GM12878 (cell line): Measurements from ENCODE around the gene PPME1. TPM values are rescaled to one million over a fixed set of nuclear protein-coding genes. Genes with fewer than 3 reads are reported as not detected.

Source experiments
- ATAC-seq: fragments of 200-7000 bp; cut with Tn5 transposase; 3 replicates; pipeline ENCODE4 v1.9.1; 2020; ENCODE audit warnings: mild to moderate bottlenecking, moderate library complexity
- BruUV-seq: library from RNA; stranded (reverse); fragments of 400-500 nt; replicated peaks from 2 replicates; lab custom pipeline; 2021; lab: Mats Ljungman, UMichigan
- CTCF ChIA-PET: fragments of 300-600 bp; sonication (Branson Sonifier 250); formaldehyde crosslinking; extraction: SDS; loops from one replicate; lab custom pipeline; 2021; ENCODE audit warnings: inconsistent platforms; lab: Yijun Ruan, JAX
- POLR2A ChIA-PET: fragments of 350-600 bp; formaldehyde crosslinking; extraction: SDS; loops from one replicate; lab custom pipeline; 2021; ENCODE audit warnings: inconsistent platforms; lab: Charles Lee
- RAD21 ChIA-PET: fragments of 300-600 bp; sonication (Branson Sonifier 250); formaldehyde crosslinking; loops from one replicate; lab custom pipeline; 2023; ENCODE audit warnings: antibody characterized with exemption; ENCODE audit not compliant: unreplicated experiment; lab: Charles Lee
- SMC1A ChIA-PET: fragments of 300-600 bp; sonication (Branson Sonifier 250); formaldehyde crosslinking; loops from one replicate; lab custom pipeline; 2023; ENCODE audit not compliant: unreplicated experiment, uncharacterized antibody; lab: Charles Lee
- DNase-seq: peaks from one replicate; pipeline ENCODE4 v3.0.0-alpha.2; 2011; ENCODE audit warnings: low read depth, low spot score
- FAIRE-seq: peaks from 3 replicates; lab custom pipeline; 2011; peaks lifted over from hg19 to GRCh38; lab: Jason Lieb, UNC
- H2AFZ ChIP-seq: 2 replicates; pipeline ENCODE4 v1.6.0; 2011; ENCODE audit warnings: low read depth, low read length, control low read depth; ENCODE audit not compliant: control insufficient read depth
- H3K27ac ChIP-seq: 2 replicates; pipeline ENCODE4 v1.5.1; 2011; ENCODE audit warnings: control low read depth; ENCODE audit not compliant: control insufficient read depth, insufficient read depth
- H3K27me3 ChIP-seq, 2 experiments: replicated peaks in 1 of 2; 2 replicates each; pipeline versions ENCODE4 v1.6.0 to v1.6.1; 2011; ENCODE audit warnings: low read length in 1 of 2; ENCODE audit not compliant: control insufficient read depth in 2 of 2, insufficient read depth in 2 of 2
- H3K36me3 ChIP-seq, 2 experiments: 2 replicates each; pipeline ENCODE4 v1.5.1; 2011; ENCODE audit warnings: low read length in 1 of 2; ENCODE audit not compliant: control insufficient read depth in 2 of 2, insufficient read depth in 2 of 2
- H3K4me1 ChIP-seq: 2 replicates; pipeline ENCODE4 v1.6.1; 2011; ENCODE audit warnings: mild to moderate bottlenecking, low read length, moderate library complexity, mixed read lengths; ENCODE audit not compliant: control insufficient read depth, insufficient read depth
- H3K4me2 ChIP-seq: 2 replicates; pipeline ENCODE4 v1.6.0; 2011; ENCODE audit warnings: control low read depth; ENCODE audit not compliant: control insufficient read depth, insufficient read depth
- H3K4me3 ChIP-seq: fragments of 200-600 bp; sonication (generic); 2 replicates; pipeline ENCODE4 v1.5.1; 2016
- H3K79me2 ChIP-seq: 2 replicates; pipeline ENCODE4 v1.6.0; 2011; ENCODE audit warnings: low read length; ENCODE audit not compliant: control insufficient read depth, insufficient read depth
- H3K9ac ChIP-seq: 2 replicates; pipeline ENCODE4 v1.8.0; 2011; ENCODE audit warnings: low read length, control low read depth, mixed read lengths; ENCODE audit not compliant: control insufficient read depth, insufficient read depth
- H3K9me3 ChIP-seq: replicated peaks from 3 replicates; pipeline ENCODE4 v1.5.1; 2011; ENCODE audit warnings: mild to moderate bottlenecking, low read length; ENCODE audit not compliant: control insufficient read depth, insufficient read depth
- H4K20me1 ChIP-seq: 2 replicates; pipeline ENCODE4 v1.6.0; 2011; ENCODE audit not compliant: control insufficient read depth, insufficient read depth
- CBX5 ChIP-seq: sonication (generic); IDR thresholded peaks from 2 replicates; pipeline ENCODE4 v1.6.1; 2016; ENCODE audit warnings: low read depth, moderate library complexity, mild to moderate bottlenecking, inconsistent platforms
- CHD4 ChIP-seq: fragments of 200-600 bp; sonication (generic); IDR thresholded peaks from 2 replicates; pipeline ENCODE4 v1.6.1; 2016; ENCODE audit warnings: mild to moderate bottlenecking
- FOXM1 ChIP-seq: IDR thresholded peaks from 2 replicates; pipeline ENCODE4 v1.6.1; 2012; ENCODE audit warnings: low read depth, mild to moderate bottlenecking, inconsistent platforms, low read length, moderate library complexity
- GABPA ChIP-seq: IDR thresholded peaks from 2 replicates; pipeline ENCODE4 v1.6.1; 2014; ENCODE audit warnings: antibody characterized with exemption, low read depth, mild to moderate bottlenecking, inconsistent platforms
- HDAC2 ChIP-seq: fragments of 200-600 bp; sonication (generic); IDR thresholded peaks from 2 replicates; pipeline ENCODE4 v1.6.1; 2017
- IKZF1 ChIP-seq: fragments of 450-650 bp; conservative IDR thresholded peaks from 2 replicates; pipeline ENCODE4 v1.6.1; 2017; ENCODE audit warnings: antibody characterized with exemption, mild to moderate bottlenecking
- KAT2A ChIP-seq: conservative IDR thresholded peaks from 2 replicates; pipeline ENCODE4 v1.6.1; 2011; ENCODE audit warnings: low read depth, low read length; ENCODE audit not compliant: control insufficient read depth
- MXI1 ChIP-seq: fragments of 150-350 bp; IDR thresholded peaks from 2 replicates; pipeline ENCODE4 v1.6.1; 2011; ENCODE audit warnings: low read depth, mild to moderate bottlenecking, inconsistent platforms, low read length, improper control_type of control experiment
- MYC ChIP-seq: IDR thresholded peaks from 2 replicates; pipeline ENCODE4 v1.6.1; 2011; ENCODE audit warnings: mild to moderate bottlenecking, low read length, moderate library complexity, inconsistent platforms; ENCODE audit not compliant: insufficient read depth, insufficient replicate concordance, insufficient read length, severe bottlenecking
- NFYB ChIP-seq: IDR thresholded peaks from 2 replicates; pipeline ENCODE4 v1.6.1; 2011; ENCODE audit warnings: low read depth, mild to moderate bottlenecking, low read length, improper control_type of control experiment, moderate library complexity; ENCODE audit not compliant: insufficient read depth
- PAX8 ChIP-seq: fragments of 450-650 bp; IDR thresholded peaks from 2 replicates; pipeline ENCODE4 v1.6.1; 2017; ENCODE audit warnings: mild to moderate bottlenecking, moderate library complexity
- POLR2AphosphoS2 ChIP-seq: IDR thresholded peaks from 2 replicates; pipeline ENCODE4 v1.6.1; 2011; ENCODE audit warnings: low read depth, mild to moderate bottlenecking, low read length, improper control_type of control experiment, moderate library complexity
- RAD51 ChIP-seq: fragments of 450-650 bp; IDR thresholded peaks from 2 replicates; pipeline ENCODE4 v1.6.1; 2016; ENCODE audit warnings: moderate library complexity, mild to moderate bottlenecking, inconsistent platforms
- SMAD1 ChIP-seq: fragments of 450-650 bp; IDR thresholded peaks from 2 replicates; pipeline ENCODE4 v1.6.1; 2018; ENCODE audit warnings: mild to moderate bottlenecking, low read depth; ENCODE audit not compliant: partially characterized antibody
- SREBF2 ChIP-seq: IDR thresholded peaks from 2 replicates; pipeline ENCODE4 v1.6.1; 2012; ENCODE audit warnings: mild to moderate bottlenecking, low read length
- TCF7 ChIP-seq: IDR thresholded peaks from 2 replicates; pipeline ENCODE4 v1.6.1; 2014; ENCODE audit warnings: antibody characterized with exemption, borderline replicate concordance
- WGBS: methylation state at CpG from one replicate; pipeline ENCODE4 v1.1.6; 2016; ENCODE audit warnings: low lambda C conversion rate; ENCODE audit not compliant: insufficient replicate concordance, insufficient coverage; ENCODE audit errors: missing lambda C conversion rate; 5-methylcytosine and 5-hydroxymethylcytosine counted together
- in situ Hi-C: fragments of 300-500 bp; cut with MboI; formaldehyde crosslinking; loops from 9 replicates; pipeline ENCODE4 v1.14.3; 2018; ENCODE audit warnings: mixed read lengths
- intact Hi-C: fragments of 100-400 bp; cut with micrococcal nuclease; formaldehyde crosslinking; loops from one replicate; pipeline ENCODE4 v1.14.2; 2022; ENCODE audit not compliant: unreplicated experiment
- polyA plus RNA-seq, 11 experiments: library from polyadenylated mRNA; depleted of rRNA in 4 of 11; unstranded in 6 of 11; stranded (reverse) in 5 of 11; fragments of >200 nt; fragmentation: Nextera tagmentation in 4 of 11; fragmentation: Illumina TruSeq in 1 of 11; extraction: Ambion mirVana in 4 of 11; extraction: Trizol in 1 of 11; gene quantifications; 1 replicate in 1 of 11; 2 replicates in 10 of 11; pipeline versions ENCODE4 v1.2.1 to v1.2.3, GENCODE V29; 2011 to 2016; ENCODE audit warnings: inconsistent platforms in 2 of 11, missing spikeins in 2 of 11, low read depth in 1 of 11
- total RNA-seq, 4 experiments: library from RNA; depleted of rRNA in 3 of 4; stranded (reverse); fragments of >200 nt in 3 of 4; fragmentation: Illumina TruSeq in 1 of 4; extraction: Trizol in 1 of 4; gene quantifications; 2 replicates each; pipeline versions ENCODE4 v1.2.1 to v1.2.3, GENCODE V29; 2013 to 2021
- TF ChIP-seq, protein P1 (sequence below): IDR thresholded peaks from 2 replicates; pipeline ENCODE4 v1.6.1; 2012; ENCODE audit warnings: improper control_type of control experiment, low read depth, low read length; ENCODE audit not compliant: insufficient replicate concordance
- TF ChIP-seq, protein P2 (sequence below): fragments of 450-650 bp; IDR thresholded peaks from 2 replicates; pipeline ENCODE4 v1.6.1; 2017; ENCODE audit warnings: mild to moderate bottlenecking

The PPME1 gene
- total and polyA plus RNA-seq, 10 of the 15 experiments (the other 5 are each of a cell fraction or from before 2014, with no cell fraction given), result 3.1 to 51.4 (median 20.8) TPM

DNA sequence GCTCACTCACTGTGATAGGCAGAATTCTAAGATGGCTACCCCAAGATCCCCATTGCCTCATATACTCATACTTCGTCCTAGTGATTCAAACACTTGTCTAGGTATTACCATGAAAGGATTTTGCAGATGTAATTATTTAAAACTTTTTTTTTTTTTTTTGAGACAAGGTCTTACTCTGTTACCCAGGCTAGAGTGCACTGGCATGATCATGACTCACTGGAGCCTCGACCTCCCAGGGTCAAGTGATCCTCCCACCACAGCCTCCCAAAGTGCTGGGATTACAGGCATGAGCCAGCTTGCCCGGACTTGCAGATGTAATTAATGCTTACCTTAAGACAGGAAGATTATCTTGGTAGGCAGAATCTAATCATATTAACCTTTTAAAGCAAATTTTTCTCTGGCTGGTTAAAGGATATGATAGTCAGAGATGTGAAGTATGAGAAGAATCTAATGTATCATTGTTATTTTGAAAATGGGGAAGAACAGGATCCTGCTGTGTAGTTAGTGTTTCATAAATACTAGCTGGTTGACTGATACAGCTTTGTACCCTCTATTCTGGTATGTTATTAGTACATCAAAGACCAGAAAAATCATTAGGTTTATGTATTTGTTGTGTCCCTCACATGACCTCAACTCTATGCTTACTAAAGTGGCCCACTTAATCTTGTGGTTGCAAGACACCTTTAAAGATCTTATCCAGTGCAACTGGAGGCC, 35.8 kb upstream of the PPME1 start:
- TF ChIP-seq TCF7 (no peak), CHD4 (no peak), IKZF1 (no peak), NFYB (no peak), SMAD1 (no peak), GABPA (no peak), POLR2AphosphoS2 (no peak), MYC (no peak), MXI1 (no peak), KAT2A (no peak), CBX5 (no peak), SREBF2 (no peak), PAX8 (no peak), HDAC2 (no peak), FOXM1 (no peak), RAD51 (no peak)
- TF ChIP-seq, protein P1, sequence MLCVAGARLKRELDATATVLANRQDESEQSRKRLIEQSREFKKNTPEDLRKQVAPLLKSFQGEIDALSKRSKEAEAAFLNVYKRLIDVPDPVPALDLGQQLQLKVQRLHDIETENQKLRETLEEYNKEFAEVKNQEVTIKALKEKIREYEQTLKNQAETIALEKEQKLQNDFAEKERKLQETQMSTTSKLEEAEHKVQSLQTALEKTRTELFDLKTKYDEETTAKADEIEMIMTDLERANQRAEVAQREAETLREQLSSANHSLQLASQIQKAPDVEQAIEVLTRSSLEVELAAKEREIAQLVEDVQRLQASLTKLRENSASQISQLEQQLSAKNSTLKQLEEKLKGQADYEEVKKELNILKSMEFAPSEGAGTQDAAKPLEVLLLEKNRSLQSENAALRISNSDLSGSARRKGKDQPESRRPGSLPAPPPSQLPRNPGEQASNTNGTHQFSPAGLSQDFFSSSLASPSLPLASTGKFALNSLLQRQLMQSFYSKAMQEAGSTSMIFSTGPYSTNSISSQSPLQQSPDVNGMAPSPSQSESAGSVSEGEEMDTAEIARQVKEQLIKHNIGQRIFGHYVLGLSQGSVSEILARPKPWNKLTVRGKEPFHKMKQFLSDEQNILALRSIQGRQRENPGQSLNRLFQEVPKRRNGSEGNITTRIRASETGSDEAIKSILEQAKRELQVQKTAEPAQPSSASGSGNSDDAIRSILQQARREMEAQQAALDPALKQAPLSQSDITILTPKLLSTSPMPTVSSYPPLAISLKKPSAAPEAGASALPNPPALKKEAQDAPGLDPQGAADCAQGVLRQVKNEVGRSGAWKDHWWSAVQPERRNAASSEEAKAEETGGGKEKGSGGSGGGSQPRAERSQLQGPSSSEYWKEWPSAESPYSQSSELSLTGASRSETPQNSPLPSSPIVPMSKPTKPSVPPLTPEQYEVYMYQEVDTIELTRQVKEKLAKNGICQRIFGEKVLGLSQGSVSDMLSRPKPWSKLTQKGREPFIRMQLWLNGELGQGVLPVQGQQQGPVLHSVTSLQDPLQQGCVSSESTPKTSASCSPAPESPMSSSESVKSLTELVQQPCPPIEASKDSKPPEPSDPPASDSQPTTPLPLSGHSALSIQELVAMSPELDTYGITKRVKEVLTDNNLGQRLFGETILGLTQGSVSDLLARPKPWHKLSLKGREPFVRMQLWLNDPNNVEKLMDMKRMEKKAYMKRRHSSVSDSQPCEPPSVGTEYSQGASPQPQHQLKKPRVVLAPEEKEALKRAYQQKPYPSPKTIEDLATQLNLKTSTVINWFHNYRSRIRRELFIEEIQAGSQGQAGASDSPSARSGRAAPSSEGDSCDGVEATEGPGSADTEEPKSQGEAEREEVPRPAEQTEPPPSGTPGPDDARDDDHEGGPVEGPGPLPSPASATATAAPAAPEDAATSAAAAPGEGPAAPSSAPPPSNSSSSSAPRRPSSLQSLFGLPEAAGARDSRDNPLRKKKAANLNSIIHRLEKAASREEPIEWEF, result no peak
- TF ChIP-seq, protein P2, sequence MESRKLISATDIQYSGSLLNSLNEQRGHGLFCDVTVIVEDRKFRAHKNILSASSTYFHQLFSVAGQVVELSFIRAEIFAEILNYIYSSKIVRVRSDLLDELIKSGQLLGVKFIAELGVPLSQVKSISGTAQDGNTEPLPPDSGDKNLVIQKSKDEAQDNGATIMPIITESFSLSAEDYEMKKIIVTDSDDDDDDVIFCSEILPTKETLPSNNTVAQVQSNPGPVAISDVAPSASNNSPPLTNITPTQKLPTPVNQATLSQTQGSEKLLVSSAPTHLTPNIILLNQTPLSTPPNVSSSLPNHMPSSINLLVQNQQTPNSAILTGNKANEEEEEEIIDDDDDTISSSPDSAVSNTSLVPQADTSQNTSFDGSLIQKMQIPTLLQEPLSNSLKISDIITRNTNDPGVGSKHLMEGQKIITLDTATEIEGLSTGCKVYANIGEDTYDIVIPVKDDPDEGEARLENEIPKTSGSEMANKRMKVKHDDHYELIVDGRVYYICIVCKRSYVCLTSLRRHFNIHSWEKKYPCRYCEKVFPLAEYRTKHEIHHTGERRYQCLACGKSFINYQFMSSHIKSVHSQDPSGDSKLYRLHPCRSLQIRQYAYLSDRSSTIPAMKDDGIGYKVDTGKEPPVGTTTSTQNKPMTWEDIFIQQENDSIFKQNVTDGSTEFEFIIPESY, result no peak
- in situ Hi-C loops, result no loop called here
- no peak overlapping the region for H3K4me2 ChIP-seq
- no peak for DNase-seq
- no peak overlapping the region for H2AFZ ChIP-seq
- H3K27me3 ChIP-seq, result no peaks in the 10 kb centered on the region
- no peak overlapping the region for H3K9ac ChIP-seq
- ChIA-PET SMC1A (interaction anchor here (0.6 to 1.7 kb wide), 5 partner anchors 9 to 295 kb away, joined by 3 to 5 read pairs (median 4); no protein-coding TSS in a partner anchor), POLR2A (no interaction called here), RAD21 (interaction anchor here (0.5 kb wide), 1 partner anchor 1688 kb away, joined by 3 read pairs; no protein-coding TSS in a partner anchor), CTCF (interaction anchor here (0.9 to 1.7 kb wide), 2 partner anchors 10 to 120 kb away, joined by 3 read pairs; no protein-coding TSS in a partner anchor)
- no TSS peak for BruUV-seq
- no peaks in the 10 kb centered on the region for H4K20me1 ChIP-seq
- FAIRE-seq, result no peak
- WGBS, result 96% methylated on average over 3 of the region's 3 CpGs
- H3K36me3 ChIP-seq, result peaks cover 0 to 10% of the 10 kb centered on the region in 2 experiments; a peak in 2 of 4 replicates
- ATAC-seq, result no peak
- no peaks in the 10 kb centered on the region for H3K4me1 ChIP-seq
- no peak overlapping the region for H3K27ac ChIP-seq
- no peak overlapping the region for H3K4me3 ChIP-seq
- no peaks in the 10 kb centered on the region for H3K79me2 ChIP-seq
- no peaks in the 10 kb centered on the region for H3K9me3 ChIP-seq
- intact Hi-C loops, result no loop called here
